ENCODE measurements around the gene KRTAP12-4. TPM values are rescaled to one million over a fixed set of nuclear protein-coding genes. Genes with fewer than 3 reads are reported as not detected.

KRTAP12-4 gene
- total RNA-seq: not detected in 2 replicates

GRCh38 chr21:44654576-44655175 is at the start of gene KRTAP12-4:
KRTAP12-4 (minus strand) TSS chr21:44654659; CDS start chr21:44654614, 45 bp downstream.

GRCh38 chr21:44697172-44697810 is 42.8 kb upstream of the KRTAP12-4 start, which contains the start of gene KRTAP10-12:
KRTAP10-12 (plus strand) TSS chr21:44697172; CDS start chr21:44697202, 30 bp downstream.

GRCh38 chr21:44681861-44682579 is 27.6 kb upstream of the KRTAP12-4 start, which contains the start of gene KRTAP12-1:
KRTAP12-1 (minus strand) TSS chr21:44682163; CDS start chr21:44682123, 40 bp downstream.

GRCh38 chr21:44666401-44667320 is 12.2 kb upstream of the KRTAP12-4 start, which contains the start of gene KRTAP12-2:
KRTAP12-2 (minus strand) TSS chr21:44666927; CDS start chr21:44666886, 41 bp downstream.

GRCh38 chr21:44657635-44658540 is 3.4 kb upstream of the KRTAP12-4 start, which contains the start of gene KRTAP12-3:
KRTAP12-3 (plus strand) TSS chr21:44657932; CDS start chr21:44657980, 48 bp downstream.

GRCh38 chr21:44646366-44647221 is 7.9 kb downstream of the KRTAP12-4 start, which contains the start of gene KRTAP10-11:
KRTAP10-11 (plus strand) TSS chr21:44646414; CDS start chr21:44646459, 45 bp downstream.

GRCh38 chr21:44637018-44637850 is 17.2 kb downstream of the KRTAP12-4 start, which contains the start of gene KRTAP10-10:
KRTAP10-10 (plus strand) TSS chr21:44637356; CDS start chr21:44637418, 62 bp downstream.

GRCh38 chr21:44626673-44627143 is 27.8 kb downstream of the KRTAP12-4 start, which contains the start of gene KRTAP10-9:
KRTAP10-9 (plus strand) TSS chr21:44627093; CDS start chr21:44627172, 79 bp downstream.

GRCh38 chr21:44612029-44612486 is 42.4 kb downstream of the KRTAP12-4 start, which contains the start of gene KRTAP10-8:
KRTAP10-8 (plus strand) TSS chr21:44612079; CDS start chr21:44612101, 22 bp downstream.

Other genes with a start within 250 kb of the KRTAP12-4 start
- 0.60 and 1.1 TPM in 2 replicates for gene LRRC3, start 199.1 kb downstream of the KRTAP12-4 start, total RNA-seq
- gene KRTAP10-1, start 114.5 kb downstream of the KRTAP12-4 start, total RNA-seq: not detected in 2 replicates
- not detected in 2 replicates for gene KRTAP10-2, start 103.2 kb downstream of the KRTAP12-4 start, total RNA-seq
- gene KRTAP10-3, start 95.9 kb downstream of the KRTAP12-4 start, total RNA-seq: not detected in 2 replicates
- not detected in 2 replicates for gene KRTAP10-4, start 80.9 kb downstream of the KRTAP12-4 start, total RNA-seq
- not detected in 2 replicates for gene KRTAP10-5, start 74.1 kb downstream of the KRTAP12-4 start, total RNA-seq
- not detected in 2 replicates for gene KRTAP10-6, start 62.2 kb downstream of the KRTAP12-4 start, total RNA-seq
- gene KRTAP10-7, start 54.1 kb downstream of the KRTAP12-4 start, total RNA-seq: not detected in 2 replicates
- not detected in 2 replicates for gene KRTAP10-8, start 42.6 kb downstream of the KRTAP12-4 start, total RNA-seq
- not detected in 2 replicates for gene KRTAP10-9, start 27.6 kb downstream of the KRTAP12-4 start, total RNA-seq
- not detected in 2 replicates for gene KRTAP10-10, start 17.3 kb downstream of the KRTAP12-4 start, total RNA-seq
- gene KRTAP10-11, start 8.2 kb downstream of the KRTAP12-4 start, total RNA-seq: not detected in 2 replicates
- gene KRTAP12-3, start 3.3 kb upstream of the KRTAP12-4 start, total RNA-seq: not detected in 2 replicates
- not detected in 2 replicates for gene KRTAP12-2, start 12.3 kb upstream of the KRTAP12-4 start, total RNA-seq
- not detected in 2 replicates for gene KRTAP12-1, start 27.5 kb upstream of the KRTAP12-4 start, total RNA-seq
- gene KRTAP10-12, start 42.5 kb upstream of the KRTAP12-4 start, total RNA-seq: not detected in 2 replicates
- gene TSPEAR, start 56.9 kb upstream of the KRTAP12-4 start, total RNA-seq: not detected in 2 replicates
- gene UBE2G2, start 147.2 kb upstream of the KRTAP12-4 start, total RNA-seq: 39.3 and 43.9 TPM in 2 replicates
- gene SUMO3, start 163.4 kb upstream of the KRTAP12-4 start, total RNA-seq: 74.9 and 75.6 TPM in 2 replicates
- 96.2 and 122 TPM in 2 replicates for gene PTTG1IP, start 219.0 kb upstream of the KRTAP12-4 start, total RNA-seq